NCI-H1417 (cell line): Measurements from ENCODE around the gene GRID2.
A peak's percentile ranks its signal among the peaks of the same experiment; 100 is the strongest.
"Not testable (repeated sequence)": the region's sequence is repeated elsewhere in the genome, so short reads cannot be mapped to it uniquely, and the experiment has no call there.

Experiments used
- DNase-seq, 3 experiments: peaks; one replicate each; lab custom pipeline; 2025; lab: John Stamatoyannopoulos, UW

The GRID2 gene

DNA sequence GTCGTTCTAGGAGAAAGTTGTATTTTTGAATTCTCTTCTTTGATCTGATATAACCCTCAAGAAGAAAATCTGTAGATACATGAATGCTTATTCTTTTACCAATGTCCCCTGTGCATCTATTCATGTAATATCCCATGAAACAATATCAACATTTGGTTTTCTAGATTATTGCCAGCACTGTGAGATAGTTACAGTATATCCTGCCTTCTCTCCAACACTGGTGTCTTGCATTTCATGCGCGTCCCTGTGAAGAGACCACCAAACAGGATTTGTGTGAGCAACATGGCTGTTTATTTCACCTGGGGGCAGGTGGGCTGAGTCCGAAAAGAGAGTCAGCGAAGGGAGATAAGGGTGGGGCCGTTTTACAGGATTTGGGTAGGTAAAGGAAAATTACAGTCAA lies 135.0 kb downstream of the GRID2 start:
- not testable (repeated sequence) for DNase-seq

DNA sequence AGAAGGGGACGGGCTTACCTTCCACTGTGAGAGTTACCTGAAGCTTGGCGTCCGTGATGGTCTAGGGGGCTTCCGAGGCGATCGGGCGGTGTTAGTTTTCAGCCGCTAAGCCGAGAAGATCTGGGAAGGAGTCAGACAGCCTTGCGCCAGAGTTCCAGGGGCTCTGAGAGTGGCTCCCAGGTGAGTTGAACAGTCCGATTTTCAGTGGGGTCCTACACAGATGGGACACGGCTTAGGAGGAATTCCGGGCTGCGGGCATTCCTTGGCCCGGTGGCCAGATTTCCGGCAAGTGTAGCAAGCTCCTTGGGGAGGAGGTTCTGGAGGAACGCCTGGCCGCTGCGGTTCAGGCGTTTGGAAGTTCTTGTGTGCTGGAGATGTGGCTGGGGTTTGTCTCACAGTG lies 138.4 kb downstream of the GRID2 start:
- DNase-seq: not testable (repeated sequence)

DNA sequence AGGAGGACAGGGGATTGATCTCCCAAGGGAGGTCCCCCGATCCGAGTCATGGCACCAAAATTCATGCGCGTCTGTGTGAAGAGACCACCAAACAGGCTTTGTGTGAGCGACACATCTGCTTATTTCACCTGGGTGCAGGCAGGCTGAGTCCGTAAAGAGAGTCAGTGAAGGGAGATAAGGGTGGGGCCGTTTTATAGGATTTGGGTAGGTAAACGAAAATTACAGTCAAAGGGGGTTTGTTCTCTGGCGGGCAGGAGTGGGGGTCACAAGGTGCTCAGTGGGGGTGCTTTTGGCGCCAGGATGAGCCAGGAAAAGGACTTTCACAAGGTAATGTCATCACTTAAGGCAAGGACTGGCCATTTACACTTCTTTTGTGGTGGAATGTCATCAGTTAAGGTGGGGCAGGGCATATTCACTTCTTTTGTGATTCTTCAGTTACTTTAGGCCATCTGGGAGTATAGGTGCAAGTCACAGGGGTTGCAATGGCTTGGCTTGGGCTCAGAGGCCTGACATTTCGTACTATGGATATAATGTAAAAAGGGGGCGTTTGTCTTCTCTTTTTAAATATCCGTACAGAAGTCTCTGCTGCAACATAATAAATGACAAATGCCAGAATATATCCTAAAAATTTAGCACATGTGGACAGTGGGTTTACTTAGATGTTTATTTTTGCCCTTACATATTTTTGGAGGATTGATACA lies 140.5 kb downstream of the GRID2 start:
- not testable (repeated sequence) for DNase-seq

DNA sequence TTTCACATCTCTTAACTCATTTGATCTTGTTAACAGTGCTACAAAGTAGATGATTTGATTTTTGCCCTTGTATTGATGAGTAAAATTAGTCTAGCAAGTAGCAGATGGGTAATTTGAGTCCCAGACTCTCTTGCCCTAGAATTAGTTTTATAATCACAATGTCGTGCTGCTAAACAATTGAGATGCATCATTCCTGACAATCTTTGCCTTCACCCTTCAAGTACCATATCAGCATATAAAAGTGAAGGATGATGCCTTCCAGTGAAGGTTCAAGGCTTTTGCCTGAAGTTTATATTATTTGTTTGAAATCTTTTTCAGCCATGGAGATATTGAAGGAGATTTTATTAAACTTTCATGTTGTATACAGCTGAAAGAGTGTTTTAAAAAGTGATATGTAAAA lies 141.4 kb downstream of the GRID2 start:
- DNase-seq: no peak

DNA sequence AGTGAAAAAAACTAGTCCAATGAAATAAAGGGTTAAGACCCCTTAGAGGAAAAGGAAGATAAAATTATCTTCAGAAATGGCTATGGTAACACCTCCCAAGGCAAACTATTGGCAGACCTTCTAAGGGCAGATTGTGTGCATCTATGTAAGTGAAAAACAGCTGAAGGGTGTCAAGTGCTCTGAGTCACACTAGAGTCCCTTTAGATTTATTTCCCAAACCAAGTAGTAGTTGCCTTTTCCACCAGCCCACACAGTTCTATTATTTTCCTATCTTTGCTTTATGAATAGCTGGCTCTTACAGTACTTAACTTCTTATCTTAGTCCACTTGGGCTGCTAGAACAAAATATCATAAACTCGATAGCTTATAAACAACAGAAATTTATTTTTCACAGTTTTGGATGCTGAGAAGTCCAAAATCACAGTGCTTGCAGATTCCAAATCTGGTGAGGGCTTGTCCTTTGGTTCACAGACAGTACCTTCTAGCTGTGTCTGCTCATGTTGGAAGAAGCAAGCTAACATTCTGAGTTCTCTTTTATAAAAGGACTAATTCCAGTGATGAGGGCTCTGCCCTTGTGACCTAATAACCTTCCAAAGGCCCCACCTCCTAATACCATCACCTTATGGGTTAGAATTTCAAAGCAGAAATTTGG lies 143.6 kb downstream of the GRID2 start:
- DNase-seq: peak in 1 of 3 experiments; percentile 18

DNA sequence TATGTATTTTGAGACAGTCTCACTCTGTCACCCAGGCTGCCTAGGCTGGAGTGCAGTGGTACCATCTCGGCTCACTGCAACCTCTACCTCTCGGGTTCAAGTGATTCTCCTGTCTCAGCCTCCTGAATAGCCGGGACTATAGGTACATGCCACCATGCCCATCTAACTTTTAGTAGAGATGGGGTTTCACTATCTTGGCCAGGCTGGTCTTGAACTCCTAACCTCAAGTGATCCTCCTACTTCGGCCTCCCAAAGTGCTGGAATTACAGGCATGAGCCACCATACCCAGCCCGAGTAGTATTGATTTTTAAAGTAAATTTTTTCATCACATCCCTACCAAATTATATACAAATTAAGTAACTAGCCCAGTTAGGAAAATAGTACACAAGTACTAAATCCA lies 144.4 kb downstream of the GRID2 start:
- DNase-seq: not testable (repeated sequence)

DNA sequence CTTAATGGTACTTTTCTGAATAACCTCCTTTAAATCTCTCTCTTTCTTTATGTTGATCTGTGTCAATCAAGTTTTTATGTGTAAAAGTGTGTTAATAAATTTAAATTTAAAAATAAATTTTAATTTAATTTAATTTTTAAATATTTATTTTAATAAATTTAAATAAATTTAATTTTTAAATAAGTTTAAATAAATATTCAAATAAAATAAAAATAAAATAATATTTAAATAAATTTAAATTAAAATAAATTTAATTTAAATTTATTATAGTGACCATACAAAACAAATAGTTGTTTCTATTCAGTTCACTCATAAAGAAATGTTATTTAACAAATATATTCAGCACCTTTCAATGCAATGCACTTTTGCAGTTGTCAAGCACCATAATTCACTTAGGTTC lies 146.9 kb downstream of the GRID2 start:
- no peak for DNase-seq

DNA sequence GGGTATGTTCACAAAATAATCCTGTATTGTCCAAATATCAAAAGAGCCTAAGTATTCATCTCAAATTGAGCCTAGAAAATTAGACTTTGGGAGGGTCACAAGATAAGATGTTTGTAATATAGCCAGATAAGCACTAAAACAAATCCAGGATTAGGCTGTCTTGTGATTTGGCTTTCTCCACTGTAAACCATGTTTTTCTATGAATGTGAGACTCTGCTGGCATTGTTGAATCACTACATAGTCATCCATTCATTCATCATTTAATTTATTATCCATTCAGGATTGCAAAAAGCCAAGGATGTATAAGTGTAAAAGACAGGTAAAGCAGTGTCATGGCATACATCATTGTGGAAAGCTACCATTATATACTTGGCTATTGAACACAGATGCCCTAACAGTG lies 148.0 kb downstream of the GRID2 start:
- no peak for DNase-seq

DNA sequence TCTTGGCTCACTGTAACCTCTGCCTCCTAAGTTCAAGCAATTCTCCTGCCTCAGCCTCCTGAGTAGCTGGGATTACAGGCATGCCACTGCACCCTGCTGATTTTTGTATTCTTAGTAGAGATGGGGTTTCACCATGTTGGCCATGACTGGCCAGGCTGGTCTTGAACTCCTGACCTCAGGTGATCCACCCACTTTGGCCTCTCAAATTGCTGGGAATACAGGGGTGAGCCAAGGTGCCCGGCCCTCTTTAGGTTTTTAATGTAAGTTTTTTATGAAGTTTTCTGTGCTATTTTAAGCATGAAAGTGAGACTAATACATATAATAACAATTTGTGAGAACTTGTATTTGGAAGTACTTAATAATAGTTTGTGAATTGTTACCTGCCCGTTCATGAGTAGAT lies 148.6 kb downstream of the GRID2 start:
- DNase-seq: not testable (repeated sequence)

DNA sequence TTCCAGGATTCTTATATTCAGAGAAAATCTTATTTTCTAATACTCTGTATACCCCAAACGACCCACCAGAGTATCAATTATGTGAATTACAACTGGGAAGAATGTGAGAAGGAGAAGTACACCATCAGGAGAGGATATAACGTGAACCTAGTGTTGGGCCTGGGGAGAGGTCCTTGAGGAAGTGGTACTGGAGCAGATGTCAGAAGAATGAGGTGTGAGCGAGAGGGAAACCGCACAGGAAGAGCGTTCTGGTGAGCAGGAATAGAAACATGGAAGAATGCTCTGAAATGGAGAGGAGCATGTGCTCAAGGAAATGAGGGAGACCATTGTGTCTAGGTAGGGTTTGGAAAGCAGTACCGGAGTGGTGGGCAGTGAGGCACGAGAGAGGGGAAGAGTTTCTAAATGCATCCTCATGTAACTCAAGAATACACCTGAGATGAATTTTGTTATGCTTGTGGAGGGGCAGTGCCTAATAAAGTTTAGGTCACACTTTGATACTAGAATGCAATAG lies 151.6 kb downstream of the GRID2 start:
- DNase-seq: no peak

DNA sequence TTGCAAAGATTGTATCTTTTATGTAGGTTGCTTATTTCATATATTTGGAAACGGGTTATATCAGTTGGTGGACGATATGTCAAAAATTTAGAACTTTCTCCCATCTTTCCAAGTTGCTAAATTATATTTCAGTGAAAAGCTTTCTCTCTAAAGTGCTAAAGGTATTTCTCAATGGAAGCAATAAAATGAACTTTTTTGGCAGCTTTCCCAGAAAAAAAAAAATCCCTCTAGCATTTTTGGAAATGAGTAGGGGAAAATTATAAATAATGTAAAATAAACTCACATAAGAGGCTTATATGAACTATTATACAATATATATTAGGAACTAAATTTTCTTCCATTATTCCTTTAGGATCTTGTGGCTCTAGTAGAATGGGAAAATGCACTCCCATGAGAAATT lies 152.2 kb downstream of the GRID2 start:
- DNase-seq: no peak

DNA sequence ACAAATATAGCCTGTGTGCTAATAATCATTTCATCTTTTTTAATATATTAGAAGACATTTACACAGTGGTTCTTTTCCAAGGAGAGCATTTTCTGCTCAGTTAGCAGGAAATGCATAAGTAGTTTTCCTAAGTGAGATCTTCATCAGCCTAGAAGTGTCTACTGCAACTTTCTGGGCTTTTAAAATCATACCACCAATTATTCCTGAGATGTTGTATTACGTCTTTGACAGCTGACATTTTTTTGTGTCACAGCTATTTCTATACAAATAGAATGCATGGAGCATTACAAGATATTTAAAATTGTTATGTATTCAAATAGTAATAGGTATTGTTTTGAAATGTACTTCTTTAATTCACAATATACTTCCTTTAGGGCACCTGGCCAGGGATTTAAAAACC lies 158.0 kb downstream of the GRID2 start:
- DNase-seq: no peak

DNA sequence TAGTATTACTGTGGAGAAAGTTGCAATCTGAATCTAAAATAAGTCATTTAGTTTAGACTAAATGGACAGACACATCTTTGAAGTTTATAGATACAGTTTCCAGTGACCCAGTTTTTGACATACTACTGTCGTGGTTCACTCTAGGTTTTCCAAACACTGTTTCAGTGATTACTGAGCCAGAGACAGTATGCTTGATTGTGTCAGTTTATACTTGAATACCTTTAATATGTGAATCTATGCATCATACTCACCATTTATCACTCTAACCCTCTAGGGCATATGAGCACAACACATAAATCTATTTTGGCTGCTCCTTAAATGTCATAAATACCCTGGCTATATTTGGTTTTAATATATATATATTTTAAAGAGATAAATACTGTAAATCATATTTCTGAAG lies 173.5 kb downstream of the GRID2 start:
- no peak for DNase-seq

DNA sequence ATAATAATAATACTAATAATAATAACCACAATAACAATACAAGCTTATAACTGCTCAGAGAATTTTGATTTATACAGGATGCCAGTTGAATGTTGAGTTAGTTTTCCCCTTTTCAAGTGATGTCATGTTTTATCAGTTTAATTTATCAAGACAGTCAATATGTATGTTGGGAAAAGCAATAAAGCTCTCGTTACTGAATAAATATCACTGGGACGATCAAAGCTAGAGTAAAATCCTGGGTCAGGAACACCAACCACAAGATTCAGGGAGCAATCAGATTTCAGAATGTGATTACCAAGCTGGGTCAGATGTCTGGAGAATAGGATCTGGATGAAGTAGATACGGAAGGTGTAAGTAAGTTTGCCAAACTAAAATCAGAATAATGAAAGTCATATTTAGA lies 179.6 kb downstream of the GRID2 start:
- DNase-seq: no peak

DNA sequence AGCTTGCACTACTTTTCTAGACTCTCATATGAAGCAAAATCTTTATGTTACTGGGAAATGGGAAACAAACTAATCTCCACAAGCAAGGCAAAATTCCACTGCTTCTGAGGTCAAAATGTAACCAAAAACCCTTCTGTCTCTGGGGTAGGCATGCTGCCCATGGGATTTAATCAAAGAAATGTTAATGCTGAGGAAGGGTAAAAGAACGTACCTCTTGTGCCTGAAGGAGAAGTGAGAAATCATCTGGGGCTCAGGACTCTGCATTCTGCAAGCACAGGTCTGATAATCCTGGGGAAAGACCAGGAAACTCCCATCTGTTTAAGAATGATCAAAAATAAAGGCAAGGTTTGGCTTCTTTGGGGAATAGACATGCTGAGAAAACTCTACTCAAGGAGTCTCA lies 184.7 kb downstream of the GRID2 start:
- no peak for DNase-seq

DNA sequence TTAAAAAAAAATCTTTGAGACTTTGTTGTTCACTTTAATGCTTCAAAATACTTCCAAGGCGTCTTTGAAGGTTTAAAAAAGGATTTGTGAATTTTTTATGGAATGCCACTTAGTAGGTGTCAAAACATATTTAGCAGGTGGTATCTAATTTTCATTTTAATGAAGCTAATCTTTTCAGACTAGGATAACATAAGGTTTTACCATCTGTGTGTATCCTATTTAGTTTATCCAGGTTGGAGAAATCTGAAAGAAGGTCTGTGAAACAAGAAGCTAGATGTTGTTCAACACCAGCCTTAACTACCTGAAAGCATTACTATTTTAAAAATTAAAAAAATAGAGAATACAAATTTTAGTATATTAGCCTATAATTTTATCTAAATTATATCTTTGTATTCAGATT lies 193.4 kb downstream of the GRID2 start:
- no peak for DNase-seq

DNA sequence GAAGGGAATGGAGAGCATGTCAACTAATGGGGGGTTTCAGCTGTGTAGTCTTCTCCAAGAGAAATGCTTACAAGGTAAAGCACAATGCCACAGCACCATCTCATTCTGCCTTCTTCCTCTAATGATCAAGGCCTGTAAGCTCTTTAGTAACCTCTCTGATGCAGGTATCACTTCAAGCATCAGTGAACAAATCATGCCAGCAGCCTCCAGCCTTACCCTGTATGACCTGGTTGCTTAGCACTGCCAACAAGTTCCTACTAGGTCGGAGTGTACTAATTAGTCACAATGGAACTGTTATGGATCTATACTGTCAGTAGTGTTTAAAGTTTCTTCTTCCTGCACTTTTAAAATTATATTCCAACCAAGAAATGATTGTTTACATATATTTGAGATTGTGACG lies 197.7 kb downstream of the GRID2 start:
- DNase-seq: peak in 2 of 3 experiments; percentile 45 to 66

DNA sequence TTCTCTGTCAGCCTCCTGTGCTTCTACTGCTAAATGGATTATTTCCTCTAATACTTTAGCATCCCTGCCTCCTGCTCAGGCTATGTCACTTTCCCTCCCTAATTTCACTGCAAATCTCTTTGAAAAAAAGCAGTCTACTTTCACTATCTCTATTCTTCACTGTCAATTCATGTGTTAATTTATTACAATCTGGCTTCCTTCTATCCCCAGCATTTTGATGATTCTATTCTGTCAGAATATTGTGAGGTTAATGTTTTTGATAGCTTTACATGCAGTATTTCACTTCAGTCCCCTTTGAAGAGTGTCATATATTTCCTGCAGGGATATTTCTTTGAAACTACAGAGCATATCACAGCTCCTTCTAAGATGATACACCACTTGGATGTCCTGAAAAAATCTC lies 203.2 kb downstream of the GRID2 start:
- no peak for DNase-seq

DNA sequence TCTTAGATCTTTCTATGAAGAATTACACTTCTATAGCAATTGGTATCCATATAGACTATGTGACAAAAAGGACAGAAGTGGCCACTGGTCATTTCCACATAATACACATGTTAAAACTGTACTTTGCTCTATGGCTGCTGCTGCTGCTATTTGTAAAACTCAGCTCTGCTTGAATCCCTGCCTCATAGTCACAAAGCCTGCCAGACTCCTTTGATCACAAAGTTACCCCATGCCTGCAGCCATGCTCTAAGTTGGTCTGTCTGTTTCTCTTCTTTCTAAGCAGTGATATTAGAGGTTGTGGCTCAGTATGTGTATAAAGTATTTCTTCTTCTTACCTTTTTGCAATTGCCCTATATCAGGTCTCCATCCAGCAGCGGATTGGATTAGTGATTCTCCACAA lies 210.9 kb downstream of the GRID2 start:
- no peak for DNase-seq

DNA sequence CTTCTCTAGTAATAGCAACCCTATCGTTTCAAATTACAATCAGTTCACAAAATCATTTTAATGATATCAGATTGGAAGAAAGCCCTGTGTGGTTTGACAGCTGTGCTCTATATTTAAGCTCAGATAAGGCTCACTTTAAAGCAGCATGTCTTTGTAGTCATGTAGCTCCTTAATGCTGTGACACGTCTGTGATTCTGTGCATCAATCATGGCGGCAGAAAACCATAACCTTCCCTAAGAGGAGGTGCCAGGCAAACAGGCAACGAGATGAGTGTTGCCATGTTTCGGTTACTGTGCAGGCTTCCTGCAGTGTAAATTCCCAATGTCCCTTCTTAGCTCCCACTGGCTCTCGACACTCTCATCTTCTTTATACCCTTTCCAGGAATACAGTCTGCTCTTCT lies 212.7 kb downstream of the GRID2 start:
- DNase-seq: no peak

DNA sequence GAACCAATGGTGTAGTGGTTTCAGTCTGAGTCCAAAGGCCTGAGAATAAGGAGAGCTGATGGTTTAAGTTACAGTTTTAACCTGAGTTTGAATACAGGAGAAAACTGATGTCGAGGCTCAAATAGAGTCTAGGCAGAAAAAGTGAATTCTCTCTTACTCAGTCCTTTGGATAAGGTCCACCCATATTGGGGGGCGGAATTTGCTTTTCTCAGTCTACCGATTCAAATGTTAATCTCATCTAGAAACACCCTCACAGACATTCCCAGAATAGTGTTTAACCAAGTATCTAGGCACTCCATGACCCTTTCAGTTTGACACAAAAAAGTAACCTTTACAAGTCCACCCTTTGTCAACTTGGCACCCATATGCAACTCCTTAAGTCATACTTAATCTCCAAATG lies 216.0 kb downstream of the GRID2 start:
- DNase-seq: no peak

DNA sequence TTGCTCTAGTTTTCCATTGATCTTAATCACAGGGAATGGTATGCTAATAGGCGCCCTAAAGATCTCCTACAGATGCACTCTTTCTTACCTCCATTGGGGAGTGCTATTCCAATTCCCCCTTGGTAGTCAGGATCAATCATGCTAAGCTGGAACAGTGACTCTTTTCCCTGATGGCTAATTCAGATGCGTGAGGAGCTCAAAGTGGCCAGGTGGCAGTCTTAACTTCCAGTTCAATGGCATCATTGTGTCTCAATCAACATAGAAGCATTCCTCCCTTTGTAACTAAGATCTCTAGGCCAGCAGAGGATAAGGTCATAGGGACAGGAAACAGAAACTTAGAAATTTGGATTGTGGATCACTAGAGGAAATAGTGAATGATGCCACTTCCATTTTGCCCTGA lies 216.8 kb downstream of the GRID2 start:
- no peak for DNase-seq

DNA sequence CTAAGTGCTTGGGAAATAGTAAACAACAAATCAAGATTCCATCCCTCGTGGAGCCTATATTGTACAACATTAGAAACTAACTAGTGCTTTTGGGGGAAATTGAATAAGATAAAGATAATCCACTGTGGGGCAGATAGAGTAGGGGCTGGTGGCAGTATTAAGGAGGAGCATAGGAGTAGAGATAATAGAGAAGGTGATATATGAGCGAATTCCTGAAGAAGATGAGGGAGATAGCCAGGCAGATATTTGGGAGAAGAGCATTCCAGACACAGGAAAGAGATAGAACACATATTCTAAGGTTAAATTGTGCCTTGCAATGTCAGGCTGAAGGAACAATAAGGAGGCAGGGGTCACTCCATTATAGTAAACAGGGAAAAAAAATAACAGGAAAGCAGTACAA lies 218.2 kb downstream of the GRID2 start:
- no peak for DNase-seq

DNA sequence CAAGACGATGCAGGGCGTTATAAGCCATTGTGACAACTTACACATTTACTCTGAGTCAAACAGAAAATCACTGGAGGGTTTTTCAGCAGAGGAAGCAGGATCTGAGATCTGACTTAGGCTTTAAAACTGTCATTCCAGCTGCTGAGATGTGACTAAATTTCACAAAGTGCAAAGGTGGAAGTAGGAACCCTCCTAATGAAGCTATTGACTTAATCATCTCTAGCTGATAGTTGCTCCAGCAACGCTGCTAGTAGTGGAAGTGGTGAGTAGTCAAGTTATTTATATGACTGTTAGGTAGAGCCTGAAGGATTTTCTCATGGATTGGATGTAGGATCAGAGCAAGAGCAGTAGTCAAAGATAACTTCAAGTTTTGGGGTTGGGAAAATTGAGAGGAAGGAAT lies 218.6 kb downstream of the GRID2 start:
- no peak for DNase-seq
